LNCAP (cell line): ENCODE data around the gene ASIC4.

Experiments used
- TF ChIP-seq, protein P1 (sequence below): fragments of 450-650 bp; IDR thresholded peaks from 2 replicates; pipeline ENCODE4 v1.5.1; 2017; ENCODE audit warnings: mild to moderate bottlenecking

ASIC4 gene

DNA sequence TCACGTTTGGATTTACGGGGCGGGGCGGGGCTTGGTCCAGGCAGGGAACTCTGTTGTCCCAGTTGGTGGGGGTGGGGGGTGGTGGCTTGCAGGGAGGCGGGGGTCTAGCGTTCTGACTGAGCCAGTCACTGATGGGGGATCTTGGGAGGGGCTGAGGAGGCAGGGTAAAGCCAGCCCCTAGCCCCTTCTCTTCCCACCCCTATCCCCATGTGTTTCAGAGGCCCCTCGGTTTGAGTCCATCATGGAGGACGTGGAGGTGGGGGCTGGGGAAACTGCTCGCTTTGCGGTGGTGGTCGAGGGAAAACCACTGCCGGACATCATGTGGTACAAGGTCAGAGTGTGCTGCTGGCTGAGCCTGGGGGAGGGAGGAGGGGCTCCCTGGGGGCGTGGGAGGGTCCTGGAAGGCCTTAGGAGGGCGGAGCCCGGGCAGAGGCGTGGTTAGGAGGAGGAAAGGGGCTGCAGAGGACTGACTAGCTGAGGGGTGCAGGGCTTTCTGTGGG lies 37.6 kb upstream of the ASIC4 start:
- TF ChIP-seq, protein P1, sequence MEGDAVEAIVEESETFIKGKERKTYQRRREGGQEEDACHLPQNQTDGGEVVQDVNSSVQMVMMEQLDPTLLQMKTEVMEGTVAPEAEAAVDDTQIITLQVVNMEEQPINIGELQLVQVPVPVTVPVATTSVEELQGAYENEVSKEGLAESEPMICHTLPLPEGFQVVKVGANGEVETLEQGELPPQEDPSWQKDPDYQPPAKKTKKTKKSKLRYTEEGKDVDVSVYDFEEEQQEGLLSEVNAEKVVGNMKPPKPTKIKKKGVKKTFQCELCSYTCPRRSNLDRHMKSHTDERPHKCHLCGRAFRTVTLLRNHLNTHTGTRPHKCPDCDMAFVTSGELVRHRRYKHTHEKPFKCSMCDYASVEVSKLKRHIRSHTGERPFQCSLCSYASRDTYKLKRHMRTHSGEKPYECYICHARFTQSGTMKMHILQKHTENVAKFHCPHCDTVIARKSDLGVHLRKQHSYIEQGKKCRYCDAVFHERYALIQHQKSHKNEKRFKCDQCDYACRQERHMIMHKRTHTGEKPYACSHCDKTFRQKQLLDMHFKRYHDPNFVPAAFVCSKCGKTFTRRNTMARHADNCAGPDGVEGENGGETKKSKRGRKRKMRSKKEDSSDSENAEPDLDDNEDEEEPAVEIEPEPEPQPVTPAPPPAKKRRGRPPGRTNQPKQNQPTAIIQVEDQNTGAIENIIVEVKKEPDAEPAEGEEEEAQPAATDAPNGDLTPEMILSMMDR, result no peak

- TF ChIP-seq, protein P1, result no peak
These were observed 37.1 kb upstream of the ASIC4 start for GRCh38 chr2:219477179-219477578.

- TF ChIP-seq, protein P1, result no peak
These were observed 36.5 kb upstream of the ASIC4 start for GRCh38 chr2:219477815-219478214.

GRCh38 chr2:219478916-219479315 lies 35.4 kb upstream of the ASIC4 start:
- TF ChIP-seq, protein P1, result no peak

- TF ChIP-seq, protein P1, result no peak
These were observed 34.3 kb upstream of the ASIC4 start for GRCh38 chr2:219480004-219480403.

GRCh38 chr2:219482674-219483405 lies 31.4 kb upstream of the ASIC4 start:
- TF ChIP-seq, protein P1, result no peak

DNA sequence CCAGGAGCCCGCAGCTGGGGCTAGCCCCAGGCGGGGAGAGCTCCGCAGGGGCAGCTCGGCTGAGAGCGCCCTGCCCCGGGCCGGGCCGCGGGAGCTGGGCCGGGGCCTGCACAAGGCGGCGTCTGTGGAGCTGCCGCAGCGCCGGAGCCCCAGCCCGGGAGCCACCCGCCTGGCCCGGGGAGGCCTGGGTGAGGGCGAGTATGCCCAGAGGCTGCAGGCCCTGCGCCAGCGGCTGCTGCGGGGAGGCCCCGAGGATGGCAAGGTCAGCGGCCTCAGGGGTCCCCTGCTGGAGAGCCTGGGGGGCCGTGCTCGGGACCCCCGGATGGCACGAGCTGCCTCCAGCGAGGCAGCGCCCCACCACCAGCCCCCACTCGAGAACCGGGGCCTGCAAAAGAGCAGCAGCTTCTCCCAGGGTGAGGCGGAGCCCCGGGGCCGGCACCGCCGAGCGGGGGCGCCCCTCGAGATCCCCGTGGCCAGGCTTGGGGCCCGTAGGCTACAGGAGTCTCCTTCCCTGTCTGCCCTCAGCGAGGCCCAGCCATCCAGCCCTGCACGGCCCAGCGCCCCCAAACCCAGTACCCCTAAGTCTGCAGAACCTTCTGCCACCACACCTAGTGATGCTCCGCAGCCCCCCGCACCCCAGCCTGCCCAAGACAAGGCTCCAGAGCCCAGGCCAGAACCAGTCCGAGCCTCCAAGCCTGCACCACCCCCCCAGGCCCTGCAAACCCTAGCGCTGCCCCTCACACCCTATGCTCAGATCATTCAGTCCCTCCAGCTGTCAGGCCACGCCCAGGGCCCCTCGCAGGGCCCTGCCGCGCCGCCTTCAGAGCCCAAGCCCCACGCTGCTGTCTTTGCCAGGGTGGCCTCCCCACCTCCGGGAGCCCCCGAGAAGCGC lies 30.6 kb upstream of the ASIC4 start:
- TF ChIP-seq, protein P1, result no peak
